ENCODE data around the gene TAL1.
"Not testable (repeated sequence)": the region's sequence is repeated elsewhere in the genome, so short reads cannot be mapped to it uniquely, and the experiment has no call there.

The TAL1 gene

GRCh38 chr1:47232187-47232874 lies at the start of gene TAL1:
Gene TAL1 (minus strand): TSS chr1:47232225. CDS start chr1:47225888, 6,337 bp downstream.
- no peak for DNase-seq

- no peak for DNase-seq
These were observed 48.1 kb upstream of the TAL1 start for GRCh38 chr1:47280142-47280541.

GRCh38 chr1:47276850-47277249 lies 44.8 kb upstream of the TAL1 start:
- no peak for DNase-seq

- DNase-seq: not testable (repeated sequence)
These were observed 43.8 kb upstream of the TAL1 start for GRCh38 chr1:47275811-47276210.

- DNase-seq: not testable (repeated sequence)
These were observed 33.5 kb upstream of the TAL1 start for GRCh38 chr1:47265529-47265928.

- peak; percentile 38 for DNase-seq
These were observed 30.9 kb upstream of the TAL1 start for GRCh38 chr1:47262787-47263413.

- DNase-seq: no peak
These were observed 25.2 kb upstream of the TAL1 start for GRCh38 chr1:47257224-47257623.

- no peak for DNase-seq
These were observed 20.8 kb upstream of the TAL1 start for GRCh38 chr1:47252795-47253194.

GRCh38 chr1:47252369-47252768 lies 20.3 kb upstream of the TAL1 start:
- DNase-seq: no peak

GRCh38 chr1:47249755-47250154 lies 17.7 kb upstream of the TAL1 start:
- no peak for DNase-seq

- no peak for DNase-seq
These were observed 12.4 kb upstream of the TAL1 start for GRCh38 chr1:47244339-47244862.

- no peak for DNase-seq
These were observed 11.9 kb upstream of the TAL1 start for GRCh38 chr1:47243910-47244309.

- DNase-seq: no peak
These were observed 9.4 kb upstream of the TAL1 start for GRCh38 chr1:47241114-47242113.

GRCh38 chr1:47238935-47239592 lies 7.0 kb upstream of the TAL1 start:
- no peak for DNase-seq

GRCh38 chr1:47235806-47236205 lies 3.8 kb upstream of the TAL1 start:
- no peak for DNase-seq

GRCh38 chr1:47235241-47235681 lies 3.2 kb upstream of the TAL1 start:
- no peak for DNase-seq

- no peak for DNase-seq
These were observed 1.2 kb upstream of the TAL1 start for GRCh38 chr1:47233186-47233585.

- no peak for DNase-seq
These were observed 481 bp downstream of the TAL1 start for GRCh38 chr1:47231301-47232186.

GRCh38 chr1:47230692-47231300 lies 1.2 kb downstream of the TAL1 start:
- DNase-seq: no peak

- no peak for DNase-seq
These were observed 1.9 kb downstream of the TAL1 start for GRCh38 chr1:47229886-47230691.
